NCI-H345 (cell line): ENCODE results near the gene ADGRG6.
"Not testable (repeated sequence)": the region's sequence is repeated elsewhere in the genome, so short reads cannot be mapped to it uniquely, and the experiment has no call there.

Experiments used
- DNase-seq: peaks from one replicate; lab custom pipeline; 2025; lab: John Stamatoyannopoulos, UW

Gene ADGRG6

DNA sequence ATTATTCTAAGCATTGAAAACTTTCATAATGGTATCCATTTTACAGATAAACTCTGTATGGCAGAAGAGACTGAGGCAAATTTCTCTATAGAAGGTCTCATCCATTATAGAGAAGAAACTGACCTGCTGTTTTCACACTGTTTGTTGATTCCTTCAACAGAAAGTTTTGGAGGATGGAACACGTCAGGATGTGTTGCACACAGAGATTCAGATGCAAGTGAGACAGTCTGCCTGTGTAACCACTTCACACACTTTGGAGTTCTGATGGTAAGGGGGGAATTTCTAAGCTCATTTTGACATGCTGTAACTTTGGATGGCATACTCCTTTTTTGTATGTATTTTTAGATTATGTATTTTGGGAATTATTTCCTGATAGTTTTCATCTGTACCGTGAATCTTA, 109.3 kb downstream of the ADGRG6 start:
- DNase-seq = no peak

DNA sequence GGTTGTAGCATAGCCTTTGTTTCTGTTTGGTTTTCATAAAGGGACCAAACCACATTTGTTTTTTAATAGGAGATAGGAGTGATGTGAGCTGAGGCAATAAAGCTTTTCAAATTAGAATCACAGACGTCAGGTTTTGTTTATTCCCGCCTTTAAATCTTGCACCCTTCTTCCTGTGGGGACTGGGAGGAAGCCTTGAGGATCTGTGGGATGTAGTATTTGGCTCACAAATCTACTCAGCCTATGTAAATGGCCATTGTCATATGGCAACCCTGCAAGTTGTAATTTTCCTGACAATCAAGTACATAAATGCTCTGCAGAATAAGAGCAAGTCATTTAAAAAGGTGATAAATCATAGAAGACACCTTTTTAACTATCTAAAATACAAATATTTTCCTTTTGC, 110.4 kb downstream of the ADGRG6 start:
- DNase-seq = no peak

DNA sequence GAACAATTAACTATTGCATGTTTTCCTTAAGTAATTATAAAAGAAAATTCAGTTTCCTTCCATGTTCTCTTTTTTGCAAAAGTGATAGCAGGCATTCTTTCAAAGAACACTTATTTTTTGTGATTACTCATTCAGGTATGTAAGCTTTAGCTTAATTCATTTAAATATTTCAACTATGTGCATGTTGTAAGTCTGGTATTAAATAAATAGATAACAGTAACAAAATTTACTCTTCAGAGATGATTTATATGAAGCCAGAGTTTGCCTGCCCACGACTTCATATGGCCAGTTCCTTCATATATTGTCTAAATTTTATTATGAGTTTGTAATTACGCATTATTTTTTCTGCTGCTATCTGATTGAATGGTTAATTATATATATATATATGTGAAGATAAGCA, 110.9 kb downstream of the ADGRG6 start:
- DNase-seq = no peak

DNA sequence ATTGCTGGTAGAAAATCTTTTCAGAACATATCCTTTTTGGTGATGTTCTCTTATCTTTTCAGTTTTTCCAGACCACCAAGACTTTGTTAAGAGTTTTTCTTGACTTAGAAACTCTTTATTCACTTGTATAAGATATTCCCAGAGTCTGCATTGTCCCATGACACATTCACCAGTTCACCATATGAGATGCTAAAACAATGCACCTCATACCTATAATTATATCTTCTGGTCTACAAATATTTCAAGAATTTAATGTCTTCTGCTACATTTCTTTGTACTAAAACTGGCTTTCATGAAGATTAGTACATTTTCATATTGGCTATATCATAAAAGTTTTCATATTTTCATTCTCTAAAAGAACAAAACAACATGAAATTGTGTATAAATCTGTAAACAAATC, 111.3 kb downstream of the ADGRG6 start:
- no peak for DNase-seq

DNA sequence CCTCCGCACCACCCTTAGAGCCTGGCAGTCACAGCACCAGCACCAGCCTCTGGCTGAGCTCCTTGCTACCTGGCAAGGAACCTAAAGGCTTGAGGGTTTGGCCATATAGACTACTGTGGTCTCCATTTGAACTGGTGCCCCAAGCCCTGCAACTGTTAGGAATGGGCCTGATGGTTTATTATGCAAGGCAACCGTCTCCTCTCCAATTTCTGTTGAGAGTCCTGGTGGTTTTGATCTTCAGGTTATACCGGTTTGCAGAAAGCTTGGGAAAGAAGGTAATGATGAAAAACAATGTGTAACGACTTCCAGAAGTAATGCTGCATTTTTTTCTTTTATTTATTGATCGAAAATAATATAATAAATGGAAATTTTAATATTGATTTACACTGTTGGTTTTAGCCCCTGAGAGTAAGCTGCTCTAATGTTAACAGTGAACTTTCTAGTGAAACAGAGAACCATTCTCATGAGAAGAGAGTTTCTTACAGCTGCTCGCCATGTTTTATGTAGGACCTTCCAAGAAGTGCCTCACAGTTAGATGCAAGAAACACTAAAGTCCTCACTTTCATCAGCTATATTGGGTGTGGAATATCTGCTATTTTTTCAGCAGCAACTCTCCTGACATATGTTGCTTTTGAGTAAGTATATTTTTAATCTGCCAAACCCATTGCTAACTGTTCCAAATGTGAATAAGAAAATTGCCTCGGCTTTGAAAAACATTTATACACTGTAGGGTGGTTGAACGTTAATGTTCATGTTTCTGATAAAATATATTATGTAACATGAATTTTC, 112.8 kb downstream of the ADGRG6 start:
- no peak for DNase-seq

DNA sequence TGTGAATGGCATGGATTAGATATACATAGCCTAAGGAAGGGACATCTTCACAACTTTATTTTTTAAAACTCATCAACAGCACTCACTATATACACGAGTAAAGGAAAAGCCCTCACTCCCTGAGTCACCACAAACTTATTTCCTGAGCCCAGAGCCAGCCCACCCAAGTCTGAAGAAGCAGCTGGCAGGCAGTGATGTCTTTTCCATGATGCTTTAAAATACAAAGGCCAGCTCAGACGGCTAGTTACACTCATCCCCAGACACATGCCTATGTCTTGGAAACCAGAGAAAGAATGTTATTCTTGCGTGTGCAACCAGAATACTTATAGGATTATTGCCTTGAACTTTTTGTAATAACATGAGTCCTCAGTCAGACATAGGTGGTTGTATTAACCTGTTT, 114.4 kb downstream of the ADGRG6 start:
- no peak for DNase-seq

DNA sequence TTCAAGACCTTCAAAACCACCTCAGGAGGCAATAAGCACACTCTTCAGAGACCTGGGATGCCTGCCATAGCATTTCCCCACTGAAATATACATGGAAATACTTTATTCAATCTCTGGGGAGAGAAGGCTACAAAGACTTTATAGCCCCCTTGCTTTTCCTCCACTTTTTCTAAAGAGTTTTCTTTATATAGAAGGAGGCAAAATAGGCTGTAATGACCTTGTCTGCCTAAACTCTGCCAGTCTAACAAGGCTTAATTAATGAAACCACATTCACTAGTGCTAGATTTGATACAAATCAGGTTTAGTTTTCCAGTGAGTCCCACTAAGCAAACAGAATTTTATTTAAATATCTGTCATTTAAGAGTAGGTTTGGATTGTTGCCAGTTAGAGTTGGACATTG, 114.9 kb downstream of the ADGRG6 start:
- no peak for DNase-seq

DNA sequence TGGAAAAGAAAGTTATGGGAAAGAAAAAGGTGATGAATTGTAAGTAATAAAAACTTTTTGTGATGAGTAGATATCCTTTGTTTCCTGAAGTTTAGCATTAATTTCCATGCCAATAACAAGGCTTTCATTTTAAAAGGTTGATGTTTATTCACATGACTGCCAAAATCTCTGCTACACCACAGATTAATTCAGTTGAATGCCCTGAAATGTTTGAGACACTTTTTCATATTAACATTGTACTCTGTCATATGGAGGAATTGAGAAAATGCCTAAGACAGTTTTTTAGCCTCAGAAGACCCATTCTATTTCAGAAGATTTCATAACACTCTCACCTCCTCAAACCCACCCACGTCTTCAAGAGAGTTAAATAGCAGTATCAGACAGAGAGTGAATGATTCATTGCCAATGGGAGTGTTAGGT, 115.5 kb downstream of the ADGRG6 start:
- DNase-seq = no peak

DNA sequence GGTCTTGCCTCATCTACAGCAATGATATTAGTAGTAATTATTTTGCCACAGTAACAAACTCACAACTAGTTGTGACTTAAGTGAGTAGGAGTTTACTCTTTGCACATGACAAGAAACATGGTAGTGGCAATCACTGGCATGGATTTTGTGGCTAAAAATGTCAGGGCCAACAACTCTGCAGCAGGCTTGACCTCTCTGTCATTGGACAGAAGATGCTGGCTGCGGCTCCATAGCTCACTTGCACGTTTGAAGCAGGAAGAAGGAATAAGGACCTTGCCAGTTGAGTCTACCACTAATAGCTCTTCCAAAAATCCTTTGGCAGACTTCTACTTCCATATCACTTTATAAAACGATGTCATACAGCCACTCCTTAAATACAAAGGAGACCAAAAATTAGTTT, 117.3 kb downstream of the ADGRG6 start:
- DNase-seq = no peak

DNA sequence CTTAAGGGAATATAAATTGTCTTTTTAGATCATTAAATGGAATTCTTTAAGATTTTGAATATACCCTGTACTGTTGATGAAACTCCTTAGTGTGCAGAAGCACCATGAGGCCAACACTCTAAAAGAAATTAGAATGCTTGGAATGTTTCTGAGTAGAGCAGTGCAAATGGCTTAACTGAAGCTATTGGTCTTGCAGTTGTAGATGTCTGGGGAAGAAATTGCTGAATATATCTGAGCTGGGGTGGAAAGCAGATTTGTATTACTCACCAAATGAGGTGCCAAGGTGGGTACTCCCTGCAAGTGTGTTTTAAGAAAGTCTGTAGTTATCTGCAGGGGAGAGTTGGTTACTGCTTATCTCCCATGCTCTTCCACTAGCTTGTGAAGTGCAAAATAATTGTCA, 119.0 kb downstream of the ADGRG6 start:
- DNase-seq = no peak

DNA sequence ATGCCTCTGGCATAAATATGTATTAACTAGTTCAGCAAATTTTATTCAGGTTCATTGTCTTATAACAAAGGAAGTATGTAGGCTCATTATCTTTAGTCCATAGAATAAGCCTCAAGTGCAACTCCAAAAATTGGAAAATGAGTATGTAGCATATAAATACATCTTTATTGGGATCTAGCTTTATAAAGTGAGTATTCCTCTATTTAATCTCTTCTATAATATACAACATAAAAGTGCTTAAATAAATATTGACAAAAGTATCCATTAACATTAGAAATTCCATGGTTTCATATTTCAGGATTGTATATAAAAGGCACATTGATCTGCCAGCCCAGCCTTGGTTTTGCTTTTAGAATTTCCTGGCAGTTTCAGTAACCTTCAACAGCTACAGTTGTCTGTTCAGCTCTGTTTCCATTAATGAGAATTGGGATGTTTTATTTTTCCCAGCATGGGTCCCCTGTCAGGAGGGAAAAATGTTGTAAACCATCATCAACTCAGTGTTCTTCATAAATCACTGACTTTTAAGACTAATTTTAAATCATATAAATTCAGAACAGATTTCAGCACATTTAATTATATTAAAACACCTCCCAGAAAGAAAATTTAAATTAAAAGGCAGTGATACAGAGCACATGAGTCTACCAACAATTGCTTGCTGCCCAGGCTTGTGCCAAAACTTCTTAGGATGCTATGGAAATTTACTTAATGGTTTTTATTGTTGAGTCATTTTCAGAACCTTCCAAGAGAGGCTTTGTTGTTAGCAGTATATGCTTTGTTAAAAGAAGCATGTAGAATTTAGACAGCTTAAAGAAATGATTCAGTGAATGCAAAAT, 119.7 kb downstream of the ADGRG6 start:
- no peak for DNase-seq

DNA sequence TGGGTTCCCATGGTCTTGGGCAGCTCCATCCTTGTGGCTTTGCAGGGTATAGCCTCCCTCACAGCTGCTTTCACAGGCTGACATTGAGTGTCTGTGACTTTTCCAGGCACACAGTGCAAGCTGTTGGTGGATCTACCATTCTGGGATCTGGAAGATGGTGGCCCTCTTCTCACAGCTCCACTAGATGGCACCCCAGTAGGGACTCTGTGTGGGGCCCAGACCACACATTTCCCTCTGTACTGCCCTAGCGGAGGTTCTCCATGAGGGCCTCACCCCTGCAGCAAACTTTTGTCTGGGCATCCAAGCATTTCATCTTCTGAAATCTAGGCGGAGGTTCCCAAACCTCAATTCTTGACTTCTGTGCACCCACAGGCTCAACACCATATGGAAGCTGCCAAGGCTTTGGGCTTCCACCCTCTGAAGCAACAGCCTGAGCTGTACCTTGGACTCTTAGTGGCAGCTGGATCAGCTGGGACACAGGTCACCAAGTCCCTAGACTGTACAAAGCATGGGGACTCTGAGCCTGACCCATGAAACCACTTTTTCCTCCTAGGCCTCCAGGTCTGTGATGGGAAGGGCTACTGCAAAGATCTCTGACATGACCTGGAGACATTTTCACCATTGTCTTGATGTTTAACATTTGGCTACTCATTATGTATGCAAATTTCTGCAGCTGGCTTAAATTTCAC, 124.8 kb downstream of the ADGRG6 start:
- not testable (repeated sequence) for DNase-seq

DNA sequence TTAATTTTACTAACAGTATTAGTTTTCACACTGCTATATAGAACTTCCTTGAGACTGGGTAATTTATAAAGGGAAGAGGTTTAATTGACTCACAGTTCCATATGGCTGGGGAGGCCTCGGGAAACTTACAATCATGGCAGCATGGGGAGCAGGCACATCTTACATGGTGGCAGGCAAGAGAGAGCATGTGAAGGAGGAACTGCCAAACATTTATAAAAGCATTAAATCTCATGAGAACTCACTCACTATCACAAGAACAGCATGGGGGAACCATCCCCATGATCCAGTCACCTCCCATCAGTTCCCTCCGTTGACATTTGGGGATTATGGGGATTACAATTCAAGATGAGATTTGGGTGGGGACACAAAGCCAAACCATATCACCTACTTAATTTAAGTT, 126.7 kb downstream of the ADGRG6 start:
- not testable (repeated sequence) for DNase-seq

DNA sequence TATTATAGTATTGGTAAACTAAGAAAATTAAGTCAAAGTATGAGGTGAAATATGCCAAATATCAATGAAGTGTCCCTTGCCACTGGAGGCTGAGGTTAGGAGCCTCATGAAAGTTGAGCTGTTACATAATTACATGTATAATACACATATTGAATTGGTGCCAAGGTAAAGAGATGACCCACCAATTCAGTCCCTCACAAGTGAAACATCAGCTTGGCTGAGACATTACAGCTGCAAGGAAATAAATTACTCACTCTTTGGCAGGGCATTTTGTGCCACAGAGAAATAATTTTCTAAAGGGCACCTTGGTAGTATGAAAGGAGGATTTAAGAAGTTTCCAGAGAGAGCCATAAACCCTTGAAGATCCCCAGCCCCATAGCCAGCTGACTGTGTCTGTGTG, 127.4 kb downstream of the ADGRG6 start:
- no peak for DNase-seq

DNA sequence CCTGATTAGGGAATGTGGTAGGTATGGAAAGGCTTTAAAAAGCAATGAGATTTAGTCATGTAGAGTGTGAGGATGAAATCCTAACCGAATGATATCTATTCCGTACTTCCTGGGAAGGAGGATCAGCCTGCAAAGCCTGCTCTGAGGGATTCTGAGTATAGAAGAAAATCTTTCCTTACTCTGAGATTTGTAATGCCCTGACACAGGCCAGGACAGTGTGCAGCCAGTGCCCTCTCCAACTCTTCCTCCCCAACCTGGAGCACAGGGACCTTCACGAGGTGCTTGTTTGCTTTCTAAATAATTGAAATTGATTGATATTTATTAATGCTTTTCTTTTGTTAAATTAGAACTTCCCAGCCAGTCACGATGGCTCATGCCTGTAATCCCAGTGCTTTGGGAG, 131.6 kb downstream of the ADGRG6 start:
- no peak for DNase-seq

DNA sequence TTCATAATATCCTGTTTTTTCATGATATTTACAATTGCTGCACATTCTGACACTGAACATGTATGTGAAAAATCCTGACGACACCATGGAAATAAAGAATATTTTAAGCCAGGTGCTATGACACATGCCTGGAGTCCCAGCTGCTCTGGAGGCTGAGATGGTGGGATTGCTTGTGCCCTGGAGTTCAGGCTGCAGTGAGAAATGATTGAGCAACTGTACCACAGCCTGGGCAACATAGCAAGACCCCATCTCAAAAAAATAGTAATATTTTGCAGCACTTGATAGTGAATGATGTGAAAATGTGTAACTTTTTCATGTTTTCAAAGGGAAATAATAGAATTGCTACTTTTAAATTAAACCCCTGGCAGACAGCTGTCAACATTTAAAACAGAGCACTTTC, 137.1 kb downstream of the ADGRG6 start:
- no peak for DNase-seq

DNA sequence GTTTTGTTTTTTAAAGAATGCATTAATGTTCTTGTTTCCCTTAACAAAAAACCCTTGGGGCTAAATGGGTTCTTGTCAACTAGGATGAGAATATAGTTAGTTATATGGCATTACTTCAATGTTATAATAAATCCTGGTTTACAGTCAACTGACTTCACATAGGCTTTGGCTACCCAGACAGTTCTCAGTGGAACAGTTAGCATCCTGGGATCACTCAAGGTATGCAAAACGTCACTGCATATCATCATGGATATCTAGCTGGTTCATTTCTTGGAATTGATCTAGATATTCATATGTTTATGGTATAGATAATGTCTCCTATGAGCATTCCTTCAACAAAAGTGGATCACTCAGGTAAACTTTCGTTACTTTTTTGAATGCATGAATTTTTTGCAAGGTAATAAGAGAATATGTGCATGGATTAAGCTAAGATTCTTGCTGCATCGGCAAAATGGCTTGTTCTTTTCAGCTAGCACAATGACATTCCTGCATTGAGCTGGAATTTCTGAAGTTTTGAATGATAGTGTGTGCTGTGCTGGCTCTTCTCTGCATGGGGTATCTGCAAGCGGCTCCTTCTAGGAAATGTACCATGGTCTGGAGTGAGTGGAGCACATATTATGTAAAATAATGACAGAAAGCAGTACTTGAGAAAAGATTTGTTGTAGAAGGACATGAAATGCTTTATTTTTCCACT, 138.9 kb downstream of the ADGRG6 start:
- DNase-seq = no peak

DNA sequence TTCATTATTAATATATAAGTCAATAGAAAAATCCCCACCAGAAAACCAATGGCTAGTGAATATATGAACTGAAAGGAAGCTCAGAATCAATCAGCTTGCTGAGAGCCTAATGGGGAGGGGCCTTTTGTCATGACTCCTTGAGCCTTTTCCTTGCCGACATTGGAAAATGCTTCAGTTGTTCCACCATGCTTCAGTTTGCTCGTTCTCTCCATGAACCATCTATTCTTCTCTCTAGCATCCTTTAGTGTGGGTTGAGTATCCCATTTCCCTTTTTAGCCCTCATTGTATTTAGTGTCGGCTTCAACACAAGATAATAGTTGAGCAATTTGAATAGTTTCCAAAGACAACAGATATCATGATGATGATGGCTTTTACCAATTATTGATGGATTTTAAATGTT, 139.9 kb downstream of the ADGRG6 start:
- DNase-seq = no peak

DNA sequence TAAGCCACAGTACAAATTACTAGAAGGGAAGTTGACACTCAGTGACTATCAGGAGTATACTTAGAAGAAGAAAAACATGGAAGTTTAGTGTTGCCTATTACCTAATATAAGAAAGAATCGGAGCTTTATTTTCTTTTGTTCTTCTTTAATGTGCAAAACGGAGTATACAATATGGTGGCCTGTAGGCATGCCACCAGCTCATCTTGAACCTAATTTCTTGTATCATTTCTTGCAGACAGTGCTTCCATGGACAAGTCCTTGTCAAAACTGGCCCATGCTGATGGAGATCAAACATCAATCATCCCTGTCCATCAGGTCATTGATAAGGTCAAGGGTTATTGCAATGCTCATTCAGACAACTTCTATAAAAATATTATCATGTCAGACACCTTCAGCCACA, 141.3 kb downstream of the ADGRG6 start:
- DNase-seq = no peak

DNA sequence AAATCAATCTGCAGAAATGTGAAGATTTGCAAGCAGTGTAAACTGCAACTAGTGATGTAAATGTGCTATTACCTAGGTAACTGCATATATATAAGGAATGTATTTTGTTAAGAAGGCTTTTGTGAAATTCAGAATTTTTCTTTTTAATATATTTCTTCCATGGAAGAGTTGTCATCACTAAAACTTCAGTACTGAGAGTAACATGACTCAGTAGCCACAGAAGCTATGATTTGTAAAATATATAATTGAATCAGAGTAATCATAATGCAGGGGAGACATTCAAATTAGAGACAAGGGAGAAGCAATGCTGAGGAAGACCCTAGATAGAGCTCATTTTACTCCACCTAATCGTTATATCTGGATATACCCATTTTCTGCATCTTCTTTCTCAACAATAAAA, 141.7 kb downstream of the ADGRG6 start:
- DNase-seq = no peak

DNA sequence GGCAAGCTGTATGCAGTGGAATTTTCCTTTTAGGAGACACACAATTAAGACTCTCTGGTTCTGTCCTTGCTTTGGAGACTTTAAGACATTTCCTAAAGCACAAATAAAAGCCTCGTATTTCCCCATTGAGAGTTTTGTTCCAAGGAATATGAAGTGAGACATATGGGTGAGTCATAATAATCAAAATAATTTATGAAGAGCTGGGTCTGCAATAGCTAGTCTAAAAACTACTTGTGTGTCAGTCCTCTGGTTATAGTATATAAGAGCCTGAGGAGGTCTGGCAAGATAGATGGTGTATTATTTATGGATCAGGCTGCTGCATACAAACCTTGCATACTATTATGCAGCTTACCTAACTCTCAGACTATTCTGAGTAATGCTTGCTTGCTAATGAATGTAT, 142.6 kb downstream of the ADGRG6 start:
- no peak for DNase-seq

DNA sequence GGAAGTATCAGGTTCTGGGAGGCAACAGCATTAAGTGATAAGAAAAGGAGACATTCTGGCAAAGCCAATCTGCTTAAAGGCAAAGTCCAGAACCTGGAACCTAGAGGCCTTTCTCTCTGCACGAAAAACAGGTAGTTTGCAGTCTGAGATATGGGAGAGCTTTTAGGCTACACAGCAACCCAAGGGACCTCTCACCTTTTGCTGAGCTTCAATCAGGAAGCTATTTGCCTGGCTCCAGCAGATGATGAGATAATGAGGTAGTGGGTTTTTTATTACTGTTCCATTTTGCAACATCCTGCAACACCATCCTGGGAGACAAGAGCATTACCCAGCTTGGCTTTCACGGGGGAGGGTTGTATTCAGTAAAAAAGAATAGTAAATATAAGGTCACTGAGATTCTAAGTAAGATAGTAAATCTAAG, 143.1 kb downstream of the ADGRG6 start:
- no peak for DNase-seq
